Uterus (tissue), 4 donors: ENCODE results near the gene CYB5R4. TPM values are rescaled to one million over a fixed set of nuclear protein-coding genes. Genes with fewer than 3 reads are reported as not detected.

ENCODE experiments used
- DNase-seq, 2 donors: peaks; one replicate each; pipeline ENCODE4 v3.0.0-alpha.2; 2019 to 2020
- H3K27ac ChIP-seq, 2 donors: fragments of 200-600 bp; sonication (generic); 1 replicate in 1 of 2; 2 replicates in 1 of 2; pipeline ENCODE4 v1.5.1; 2016 to 2018
- H3K27me3 ChIP-seq, 2 donors: fragments of 200-600 bp; sonication (generic); one replicate each; pipeline ENCODE4 v1.5.1; 2018 to 2019; ENCODE audit warnings: control low read depth in 1 of 2
- H3K36me3 ChIP-seq, 2 donors: fragments of 200-600 bp; sonication (generic); one replicate each; pipeline ENCODE4 v1.5.1; 2019; ENCODE audit warnings: control low read depth in 1 of 2
- H3K4me1 ChIP-seq, 2 donors: fragments of 200-600 bp; sonication (generic); one replicate each; pipeline ENCODE4 v1.5.1; 2018 to 2019; ENCODE audit warnings: control low read depth in 1 of 2
- H3K4me3 ChIP-seq, 2 donors: fragments of 200-600 bp; sonication (generic); 1 replicate in 1 of 2; 2 replicates in 1 of 2; pipeline ENCODE4 v1.5.1; 2018 to 2019; ENCODE audit warnings: mild to moderate bottlenecking in 1 of 2
- H3K9me3 ChIP-seq, 2 donors: fragments of 200-600 bp; sonication (generic); one replicate each; pipeline ENCODE4 v1.5.1; 2019; ENCODE audit warnings: control low read depth in 1 of 2
- POLR2A ChIP-seq, 2 donors: fragments of 450-650 bp; IDR thresholded peaks; one replicate each; pipeline ENCODE4 v1.6.1; 2016; ENCODE audit warnings: antibody characterized with exemption in 2 of 2, mild to moderate bottlenecking in 1 of 2, moderate library complexity in 1 of 2
- intact Hi-C: fragments of 100-400 bp; cut with DNase I; formaldehyde crosslinking; loops from one replicate; pipeline ENCODE4 v1.15.1; 2023; ENCODE audit warnings: low total_unique reads
- total RNA-seq, 4 donors: library from RNA; depleted of rRNA in 3 of 4; stranded (reverse); fragments of >200 nt in 3 of 4; gene quantifications; one replicate each; pipeline versions ENCODE4 v1.1.0 to v1.2.4, GENCODE V29; 2014 to 2023
- TF ChIP-seq, protein P1 (sequence below), 4 experiments: fragments of 200-600 bp in 2 of 4; fragments of 450-650 bp in 2 of 4; sonication (generic) in 2 of 4; IDR thresholded peaks; one replicate each; pipeline ENCODE4 v1.5.1; 2016 to 2019; ENCODE audit warnings: antibody characterized with exemption in 4 of 4, mild to moderate bottlenecking in 2 of 4, moderate library complexity in 1 of 4
- donor health status: DM: yes; HTN: yes; CAD: no.

CYB5R4 gene
- total RNA-seq, 4 donors from 2014 or later: 9.3 to 59.2 (median 9.9) TPM

- TF ChIP-seq, protein P1, sequence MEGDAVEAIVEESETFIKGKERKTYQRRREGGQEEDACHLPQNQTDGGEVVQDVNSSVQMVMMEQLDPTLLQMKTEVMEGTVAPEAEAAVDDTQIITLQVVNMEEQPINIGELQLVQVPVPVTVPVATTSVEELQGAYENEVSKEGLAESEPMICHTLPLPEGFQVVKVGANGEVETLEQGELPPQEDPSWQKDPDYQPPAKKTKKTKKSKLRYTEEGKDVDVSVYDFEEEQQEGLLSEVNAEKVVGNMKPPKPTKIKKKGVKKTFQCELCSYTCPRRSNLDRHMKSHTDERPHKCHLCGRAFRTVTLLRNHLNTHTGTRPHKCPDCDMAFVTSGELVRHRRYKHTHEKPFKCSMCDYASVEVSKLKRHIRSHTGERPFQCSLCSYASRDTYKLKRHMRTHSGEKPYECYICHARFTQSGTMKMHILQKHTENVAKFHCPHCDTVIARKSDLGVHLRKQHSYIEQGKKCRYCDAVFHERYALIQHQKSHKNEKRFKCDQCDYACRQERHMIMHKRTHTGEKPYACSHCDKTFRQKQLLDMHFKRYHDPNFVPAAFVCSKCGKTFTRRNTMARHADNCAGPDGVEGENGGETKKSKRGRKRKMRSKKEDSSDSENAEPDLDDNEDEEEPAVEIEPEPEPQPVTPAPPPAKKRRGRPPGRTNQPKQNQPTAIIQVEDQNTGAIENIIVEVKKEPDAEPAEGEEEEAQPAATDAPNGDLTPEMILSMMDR (IDR thresholded peaks at IDR 0.05): no peak
- no peak for TF ChIP-seq POLR2A (IDR thresholded peaks at IDR 0.05)
Measured at GRCh38 chr6:83824831-83825230, 34.7 kb upstream of the CYB5R4 start.

DNA sequence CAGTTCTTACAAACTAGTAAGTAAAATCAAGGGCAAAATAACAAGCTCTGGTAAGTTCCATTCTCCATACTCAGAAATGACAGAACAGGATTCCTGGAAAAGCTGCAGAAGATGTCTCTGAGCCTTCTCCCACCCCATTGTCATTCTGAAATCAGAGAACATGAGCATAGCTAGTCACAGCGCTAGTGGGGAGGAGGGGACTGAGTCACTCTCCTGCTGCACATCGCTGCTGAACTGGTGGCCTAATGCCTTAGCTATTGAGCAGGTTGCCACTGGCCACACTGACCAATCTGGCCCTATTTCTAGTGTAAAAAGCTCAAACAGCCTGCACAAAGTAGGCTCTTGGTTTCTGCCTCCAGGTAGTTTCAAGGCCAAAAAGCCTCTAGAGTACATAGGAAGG lies 32.4 kb upstream of the CYB5R4 start:
- Histone ChIP-seq H3K27ac (no peak overlapping the region), H3K4me1 (no peaks in the 10 kb centered on the region), H3K4me3 (no peak overlapping the region), H3K27me3 (no peaks in the 10 kb centered on the region), H3K9me3 (no peaks in the 10 kb centered on the region), H3K36me3 (no peaks in the 10 kb centered on the region)
- intact Hi-C loops: no loop called here
- TF ChIP-seq, protein P1 (IDR thresholded peaks at IDR 0.05): no peak
- no peak for TF ChIP-seq POLR2A (IDR thresholded peaks at IDR 0.05)
- DNase-seq: no peak

More at GRCh38 chr6:83824831-83825230, 34.7 kb upstream of the CYB5R4 start:
- Histone ChIP-seq H3K4me1 (no peaks in the 10 kb centered on the region), H3K36me3 (no peaks in the 10 kb centered on the region), H3K4me3 (no peak overlapping the region), H3K27me3 (no peaks in the 10 kb centered on the region), H3K27ac (no peak overlapping the region), H3K9me3 (no peaks in the 10 kb centered on the region)
- intact Hi-C loops: no loop called here
- DNase-seq: no peak

GRCh38 chr6:83838727-83839126 lies 20.8 kb upstream of the CYB5R4 start:
- no peaks in the 10 kb centered on the region for H3K9me3 ChIP-seq

GRCh38 chr6:83844170-83844569 lies 15.3 kb upstream of the CYB5R4 start:
- intact Hi-C loops: no loop called here
- no peak for DNase-seq
- no peak for TF ChIP-seq POLR2A (IDR thresholded peaks at IDR 0.05)
- TF ChIP-seq, protein P1 (IDR thresholded peaks at IDR 0.05): no peak
- Histone ChIP-seq H3K4me1 (no peaks in the 10 kb centered on the region), H3K4me3 (no peak overlapping the region), H3K27me3 (no peaks in the 10 kb centered on the region), H3K36me3 (no peaks in the 10 kb centered on the region), H3K27ac (no peak overlapping the region), H3K9me3 (no peaks in the 10 kb centered on the region)

More at GRCh38 chr6:83838727-83839126, 20.8 kb upstream of the CYB5R4 start:
- Histone ChIP-seq H3K27ac (no peak overlapping the region), H3K4me3 (no peak overlapping the region), H3K27me3 (no peaks in the 10 kb centered on the region), H3K4me1 (no peaks in the 10 kb centered on the region), H3K36me3 (no peaks in the 10 kb centered on the region)
- intact Hi-C loops: no loop called here
- TF ChIP-seq, protein P1 (IDR thresholded peaks at IDR 0.05): no peak
- TF ChIP-seq POLR2A (IDR thresholded peaks at IDR 0.05): no peak
- DNase-seq: no peak

DNA sequence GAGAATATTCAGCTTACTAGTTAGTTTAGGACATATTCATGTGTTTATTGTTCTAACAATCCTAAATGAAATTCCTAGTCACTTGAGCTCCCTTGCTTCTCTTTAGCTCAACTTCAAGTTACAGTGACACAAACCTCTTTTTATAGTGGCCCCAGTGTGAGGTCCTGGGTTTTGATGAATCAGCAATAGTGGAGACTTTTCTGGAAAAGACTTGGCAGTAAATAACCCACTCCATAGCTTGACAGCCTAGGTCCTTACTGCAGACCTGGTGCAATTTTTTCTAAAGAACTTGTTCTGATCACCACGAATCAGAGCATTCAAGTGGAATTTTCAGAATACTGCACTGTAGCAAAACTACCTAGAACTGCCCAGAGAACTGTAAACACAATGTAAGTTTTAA lies 13.2 kb upstream of the CYB5R4 start:
- no peak for DNase-seq
- Histone ChIP-seq H3K36me3 (no peaks in the 10 kb centered on the region), H3K27me3 (no peaks in the 10 kb centered on the region), H3K9me3 (no peaks in the 10 kb centered on the region), H3K4me1 (no peaks in the 10 kb centered on the region), H3K27ac (no peak overlapping the region), H3K4me3 (no peak overlapping the region)
- intact Hi-C loops: no loop called here
- TF ChIP-seq, protein P1 (IDR thresholded peaks at IDR 0.05): no peak
- no peak for TF ChIP-seq POLR2A (IDR thresholded peaks at IDR 0.05)
